GM12873 (cell line): ENCODE data around the gene PKD1.

Experiments
- TF ChIP-seq, protein P1 (sequence below): IDR thresholded peaks from 2 replicates; pipeline ENCODE4 v1.5.1; 2012; ENCODE audit warnings: low read depth, mild to moderate bottlenecking, moderate library complexity, low read length, control low read depth; ENCODE audit not compliant: insufficient read depth; ENCODE audit errors: missing control alignments

Gene PKD1

DNA sequence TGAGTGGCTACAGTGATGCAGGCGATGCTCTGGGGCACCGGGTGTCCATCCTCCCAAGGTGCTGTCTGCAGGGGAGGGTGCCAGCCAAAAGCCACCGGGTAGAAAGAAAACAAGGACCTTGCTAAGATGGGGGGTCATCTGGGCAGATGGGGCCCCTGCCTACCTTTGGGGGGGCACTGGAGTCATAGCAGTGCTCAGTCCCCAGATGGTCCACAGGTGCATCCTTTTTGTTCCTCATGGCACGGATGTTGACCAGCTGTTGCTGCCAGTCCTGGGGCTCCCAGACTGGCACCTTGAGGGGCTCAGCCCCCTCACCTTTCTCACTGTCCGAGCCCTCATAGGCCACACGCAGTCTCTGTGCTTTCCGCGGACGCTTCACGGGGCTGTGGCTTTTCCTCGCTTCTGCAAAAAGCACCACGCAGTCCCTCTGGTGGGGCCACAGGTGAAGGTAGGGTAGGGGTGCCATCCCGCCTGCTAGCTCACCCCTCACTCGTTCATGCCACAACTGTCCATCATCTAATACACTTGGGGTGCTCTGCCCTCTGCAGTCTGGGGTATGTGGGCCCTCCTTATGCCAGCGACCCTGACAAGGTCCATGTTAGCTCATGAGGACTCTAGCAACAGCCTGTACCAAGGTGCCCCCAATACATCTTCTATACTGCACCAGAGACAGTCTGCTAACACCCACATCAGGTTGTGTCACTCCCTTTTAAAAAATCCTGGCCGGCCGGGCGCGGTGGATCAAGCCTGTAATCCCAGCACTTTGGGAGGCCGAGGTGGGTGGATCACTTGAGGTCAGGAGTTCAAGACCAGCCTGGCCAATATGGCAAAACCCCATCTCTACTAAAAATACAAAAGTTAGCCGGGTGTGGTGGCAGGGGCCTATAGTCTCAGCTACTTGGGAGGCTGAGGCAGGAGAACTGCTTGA lies 89.5 kb downstream of the PKD1 start:
- TF ChIP-seq, protein P1, sequence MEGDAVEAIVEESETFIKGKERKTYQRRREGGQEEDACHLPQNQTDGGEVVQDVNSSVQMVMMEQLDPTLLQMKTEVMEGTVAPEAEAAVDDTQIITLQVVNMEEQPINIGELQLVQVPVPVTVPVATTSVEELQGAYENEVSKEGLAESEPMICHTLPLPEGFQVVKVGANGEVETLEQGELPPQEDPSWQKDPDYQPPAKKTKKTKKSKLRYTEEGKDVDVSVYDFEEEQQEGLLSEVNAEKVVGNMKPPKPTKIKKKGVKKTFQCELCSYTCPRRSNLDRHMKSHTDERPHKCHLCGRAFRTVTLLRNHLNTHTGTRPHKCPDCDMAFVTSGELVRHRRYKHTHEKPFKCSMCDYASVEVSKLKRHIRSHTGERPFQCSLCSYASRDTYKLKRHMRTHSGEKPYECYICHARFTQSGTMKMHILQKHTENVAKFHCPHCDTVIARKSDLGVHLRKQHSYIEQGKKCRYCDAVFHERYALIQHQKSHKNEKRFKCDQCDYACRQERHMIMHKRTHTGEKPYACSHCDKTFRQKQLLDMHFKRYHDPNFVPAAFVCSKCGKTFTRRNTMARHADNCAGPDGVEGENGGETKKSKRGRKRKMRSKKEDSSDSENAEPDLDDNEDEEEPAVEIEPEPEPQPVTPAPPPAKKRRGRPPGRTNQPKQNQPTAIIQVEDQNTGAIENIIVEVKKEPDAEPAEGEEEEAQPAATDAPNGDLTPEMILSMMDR = no peak

DNA sequence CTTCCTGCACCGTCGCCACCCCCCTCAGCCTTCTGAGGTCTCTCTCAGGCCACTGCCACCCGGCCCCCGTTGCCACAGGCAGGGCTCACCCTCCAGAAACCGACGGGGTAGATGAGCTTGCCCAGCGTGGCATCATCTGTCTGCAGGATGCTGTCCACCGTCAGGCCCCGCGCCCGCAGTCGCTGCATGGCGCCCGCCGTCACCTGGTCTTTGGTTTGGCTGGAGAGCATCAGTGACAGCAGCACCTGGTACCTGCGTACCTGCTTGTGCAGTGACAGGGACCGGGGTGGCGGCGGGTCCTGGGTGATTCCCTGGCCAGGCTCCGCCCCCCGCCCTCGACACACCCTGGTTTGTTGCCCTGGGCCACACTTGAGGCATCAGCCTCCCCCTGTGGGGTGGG lies 91.2 kb downstream of the PKD1 start:
- TF ChIP-seq, protein P1 = no peak

DNA sequence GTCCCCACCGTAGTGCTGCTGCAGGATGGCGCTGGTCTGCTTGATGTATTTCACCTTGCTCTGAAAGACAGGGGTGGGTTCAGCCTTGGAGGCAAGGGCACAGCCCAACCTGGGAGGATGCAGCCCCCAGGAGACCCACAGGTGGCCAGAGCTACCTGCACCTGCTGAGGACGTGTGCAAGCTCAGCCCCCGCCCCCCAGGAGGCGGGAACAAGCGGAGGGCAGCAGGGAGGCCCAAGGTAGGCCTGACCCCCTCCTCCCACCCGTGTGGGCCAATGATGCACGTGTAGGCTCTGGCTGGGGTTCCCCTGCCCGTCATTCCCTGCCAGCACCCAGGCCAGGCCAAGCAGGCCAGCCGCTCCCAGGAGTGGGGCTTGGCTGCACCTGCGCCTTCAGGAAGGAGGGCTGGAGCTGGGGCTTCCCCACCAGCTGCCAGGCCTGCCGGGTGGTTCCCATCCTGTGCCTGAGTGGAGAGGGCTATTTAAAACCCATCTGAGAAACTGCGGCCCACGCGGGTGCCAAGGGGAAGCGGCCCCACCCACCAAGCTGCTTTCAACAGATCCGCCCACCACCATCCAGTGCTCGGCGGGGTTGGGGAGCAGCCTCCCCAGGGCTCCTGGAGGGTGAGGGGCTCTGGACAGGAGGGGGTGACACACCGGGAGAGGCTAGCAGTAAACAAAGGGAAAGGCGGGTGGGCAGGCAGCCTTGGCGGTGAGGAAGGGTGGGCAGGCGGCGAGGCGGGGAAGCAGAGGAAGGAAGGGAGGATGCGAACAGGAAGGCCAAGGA lies 91.8 kb downstream of the PKD1 start:
- TF ChIP-seq, protein P1 = no peak

DNA sequence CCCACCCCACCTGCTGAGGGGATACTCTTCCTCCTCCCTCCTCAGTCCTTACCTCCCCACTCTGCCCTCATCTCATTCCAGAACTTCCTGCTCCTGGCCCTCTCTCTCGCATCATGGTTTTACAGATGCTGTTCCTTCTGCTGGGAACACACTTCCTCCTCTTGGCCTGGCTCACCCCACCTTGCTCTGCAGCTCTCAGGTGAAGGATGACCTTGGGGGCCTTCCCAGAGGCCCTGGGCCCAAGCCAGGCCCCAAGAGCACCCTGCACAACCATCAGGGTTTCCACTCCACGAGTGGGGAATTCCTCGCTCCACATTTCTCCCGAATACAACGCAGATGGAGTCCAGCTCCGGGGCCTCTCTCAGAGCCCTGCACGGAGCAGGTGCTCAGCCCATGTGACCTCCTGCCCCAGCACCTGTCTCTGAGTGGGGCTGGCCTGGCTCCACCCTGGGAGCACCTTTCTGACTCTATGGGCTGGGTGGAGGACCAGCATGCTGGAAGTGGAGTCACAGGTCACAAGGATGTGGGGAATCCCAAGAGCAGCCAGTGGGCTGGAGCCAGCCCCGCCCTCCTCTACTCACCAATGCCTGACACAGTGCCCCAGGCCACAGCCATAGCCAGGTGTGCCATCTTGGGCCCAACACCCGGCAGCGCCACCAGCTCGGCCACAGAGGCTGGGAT lies 92.6 kb downstream of the PKD1 start:
- TF ChIP-seq, protein P1 = no peak

DNA sequence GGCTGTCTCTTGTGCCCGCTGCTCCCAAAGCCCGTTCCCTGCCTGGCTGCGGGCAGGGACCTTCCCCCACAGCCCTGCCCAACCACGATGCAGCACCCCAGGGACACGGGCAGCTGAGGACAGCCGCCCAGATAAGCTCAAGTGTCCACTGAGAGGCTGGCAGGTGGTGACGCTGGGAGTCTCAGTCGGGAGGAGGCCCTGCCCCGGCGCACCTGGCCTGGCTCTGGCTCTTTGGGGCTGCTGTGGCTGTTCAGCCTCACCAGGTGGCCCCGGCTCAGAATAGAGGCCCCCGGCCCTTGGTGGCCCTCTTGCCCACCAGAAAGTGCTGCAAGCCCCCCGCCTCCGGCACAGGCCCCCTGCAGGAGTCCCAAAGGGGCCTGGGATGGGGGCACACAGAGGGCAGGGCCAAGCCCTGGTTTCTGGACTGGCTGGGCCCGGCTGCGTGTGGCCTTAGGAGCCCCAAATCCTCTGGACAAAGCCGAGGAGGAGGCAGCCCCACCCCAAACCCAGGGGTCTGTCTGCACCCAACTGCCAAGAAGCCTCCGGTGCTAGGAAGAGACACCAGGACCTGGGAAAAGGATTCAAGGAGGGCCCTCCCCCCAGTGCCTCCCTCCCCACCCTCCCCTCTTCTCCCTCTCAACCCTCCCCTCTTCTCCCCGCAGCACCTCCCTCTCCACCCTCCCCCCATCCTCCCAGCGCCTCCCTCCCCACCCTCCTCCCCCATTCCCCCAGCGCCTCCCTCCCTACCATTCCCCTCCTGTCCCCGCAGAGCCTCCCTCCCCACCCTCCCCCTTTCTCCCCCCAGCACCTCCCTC lies 93.3 kb downstream of the PKD1 start:
- TF ChIP-seq, protein P1 = no peak

DNA sequence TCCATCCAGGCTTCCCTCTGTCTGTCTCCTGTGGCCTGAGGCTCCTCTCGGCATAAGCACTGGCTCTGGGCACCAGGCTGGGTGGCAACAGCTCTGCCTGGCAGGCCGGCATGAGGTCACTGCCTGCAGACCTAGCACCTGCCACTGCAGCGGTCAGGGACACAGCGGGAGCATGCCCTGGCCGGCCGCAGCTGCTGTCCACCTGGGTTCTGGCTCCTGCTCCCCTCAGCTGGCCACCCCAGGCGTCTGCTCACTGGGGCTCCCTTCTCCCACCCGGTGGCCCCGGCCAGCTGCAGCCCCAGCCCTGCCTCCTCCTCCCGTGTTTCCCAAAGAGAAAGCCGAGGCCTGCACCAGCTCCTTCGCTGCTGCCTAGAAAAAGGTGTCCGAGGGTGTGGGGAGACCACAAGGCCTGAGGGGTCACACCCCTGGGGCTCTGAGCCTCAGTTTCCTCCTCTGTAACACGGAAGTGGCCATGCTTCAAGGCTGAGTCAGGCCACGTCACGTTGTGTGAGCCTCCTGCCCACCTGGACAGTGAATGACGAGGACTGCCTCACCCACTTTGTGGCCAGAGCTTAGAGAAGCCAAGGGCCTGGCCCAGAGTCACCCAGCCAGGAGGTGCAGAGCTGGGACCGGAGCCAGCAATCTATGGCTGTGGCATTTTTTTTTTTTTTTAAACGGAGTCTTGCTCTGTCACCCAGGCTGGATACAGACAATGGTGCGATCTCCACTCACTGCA lies 94.7 kb downstream of the PKD1 start:
- TF ChIP-seq, protein P1 = no peak
